Liver (tissue), 3 donors: ENCODE results near the gene SMIM7.

ENCODE experiments used
- EGR1 ChIP-seq, 2 donors: IDR thresholded peaks; 2 replicates each; pipeline ENCODE4 v1.6.1; 2016 to 2018; ENCODE audit warnings: antibody characterized with exemption in 2 of 2, low read depth in 2 of 2
- RAD21 ChIP-seq, 2 donors: IDR thresholded peaks; 2 replicates each; pipeline ENCODE4 v1.6.1; 2016; ENCODE audit warnings: antibody characterized with exemption in 2 of 2, mild to moderate bottlenecking in 2 of 2
- TF ChIP-seq, protein P1 (sequence below): fragments of 150-350 bp; IDR thresholded peaks from 2 replicates; pipeline ENCODE4 v1.5.1; 2017; ENCODE audit warnings: improper control_type of control experiment, low read depth, low read length; ENCODE audit not compliant: missing input control
- donor health status: healthy.
- donor health status: healthy.

DNA sequence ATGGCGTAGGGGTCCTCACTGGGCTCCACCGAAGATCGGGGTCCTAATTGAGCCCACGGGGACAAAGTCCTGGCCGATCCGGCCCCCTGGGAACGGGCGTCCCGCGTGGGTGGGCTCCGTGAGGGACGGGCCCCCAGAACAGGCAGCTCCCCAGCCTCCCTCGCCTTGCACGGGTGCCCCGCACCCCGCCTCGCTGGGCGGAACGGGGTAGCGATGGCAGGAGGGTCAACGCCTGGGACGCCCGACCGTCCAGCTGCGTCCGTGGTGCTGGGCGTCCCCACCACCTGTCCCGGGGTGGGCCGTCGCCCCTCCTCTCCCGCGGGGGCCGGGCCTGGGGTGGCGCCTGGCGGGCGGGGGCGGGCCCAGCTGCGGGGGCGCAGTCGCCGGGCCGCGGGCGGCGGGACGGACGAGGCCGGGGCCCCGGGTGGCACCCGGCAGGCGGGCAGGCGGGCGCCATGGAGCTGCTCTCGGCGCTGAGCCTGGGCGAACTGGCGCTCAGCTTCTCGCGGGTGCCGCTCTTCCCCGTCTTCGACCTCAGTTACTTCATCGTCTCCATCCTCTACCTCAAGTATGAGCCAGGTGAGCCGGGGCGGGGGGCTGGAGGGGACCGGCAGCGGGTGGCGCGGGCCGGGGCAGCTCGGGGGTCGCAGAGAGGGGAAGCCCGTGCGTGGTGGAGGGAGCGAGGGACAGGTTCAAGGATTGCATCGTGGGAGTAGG is 977 bp upstream of the SMIM7 start, which contains the start of gene TMEM38A:
- TF ChIP-seq, protein P1, sequence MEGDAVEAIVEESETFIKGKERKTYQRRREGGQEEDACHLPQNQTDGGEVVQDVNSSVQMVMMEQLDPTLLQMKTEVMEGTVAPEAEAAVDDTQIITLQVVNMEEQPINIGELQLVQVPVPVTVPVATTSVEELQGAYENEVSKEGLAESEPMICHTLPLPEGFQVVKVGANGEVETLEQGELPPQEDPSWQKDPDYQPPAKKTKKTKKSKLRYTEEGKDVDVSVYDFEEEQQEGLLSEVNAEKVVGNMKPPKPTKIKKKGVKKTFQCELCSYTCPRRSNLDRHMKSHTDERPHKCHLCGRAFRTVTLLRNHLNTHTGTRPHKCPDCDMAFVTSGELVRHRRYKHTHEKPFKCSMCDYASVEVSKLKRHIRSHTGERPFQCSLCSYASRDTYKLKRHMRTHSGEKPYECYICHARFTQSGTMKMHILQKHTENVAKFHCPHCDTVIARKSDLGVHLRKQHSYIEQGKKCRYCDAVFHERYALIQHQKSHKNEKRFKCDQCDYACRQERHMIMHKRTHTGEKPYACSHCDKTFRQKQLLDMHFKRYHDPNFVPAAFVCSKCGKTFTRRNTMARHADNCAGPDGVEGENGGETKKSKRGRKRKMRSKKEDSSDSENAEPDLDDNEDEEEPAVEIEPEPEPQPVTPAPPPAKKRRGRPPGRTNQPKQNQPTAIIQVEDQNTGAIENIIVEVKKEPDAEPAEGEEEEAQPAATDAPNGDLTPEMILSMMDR = no peak
- TF ChIP-seq EGR1 (IDR thresholded peaks at IDR 0.05; ENCODE audit: low read depth in 2 of 2) (no peak), RAD21 (IDR thresholded peaks at IDR 0.05) (no peak)
